Forelimb muscle (tissue), 1 donor: ENCODE data around the gene TOMM20. TPM values are rescaled to one million over a fixed set of nuclear protein-coding genes. Genes with fewer than 3 reads are reported as not detected.
"Not testable (repeated sequence)": the region's sequence is repeated elsewhere in the genome, so short reads cannot be mapped to it uniquely, and the experiment has no call there.

ENCODE experiments used
- DNase-seq: peaks from one replicate; pipeline ENCODE4 v3.0.0-alpha.2; 2013; ENCODE audit warnings: low read depth
- polyA plus RNA-seq: library from polyadenylated mRNA; unstranded; fragments of 120-200 nt; gene quantifications from one replicate; pipeline ENCODE4 v1.2.1, GENCODE V29; 2013; ENCODE audit not compliant: insufficient read length

Gene TOMM20
- polyA plus RNA-seq, 1 donor = 180 TPM

DNA sequence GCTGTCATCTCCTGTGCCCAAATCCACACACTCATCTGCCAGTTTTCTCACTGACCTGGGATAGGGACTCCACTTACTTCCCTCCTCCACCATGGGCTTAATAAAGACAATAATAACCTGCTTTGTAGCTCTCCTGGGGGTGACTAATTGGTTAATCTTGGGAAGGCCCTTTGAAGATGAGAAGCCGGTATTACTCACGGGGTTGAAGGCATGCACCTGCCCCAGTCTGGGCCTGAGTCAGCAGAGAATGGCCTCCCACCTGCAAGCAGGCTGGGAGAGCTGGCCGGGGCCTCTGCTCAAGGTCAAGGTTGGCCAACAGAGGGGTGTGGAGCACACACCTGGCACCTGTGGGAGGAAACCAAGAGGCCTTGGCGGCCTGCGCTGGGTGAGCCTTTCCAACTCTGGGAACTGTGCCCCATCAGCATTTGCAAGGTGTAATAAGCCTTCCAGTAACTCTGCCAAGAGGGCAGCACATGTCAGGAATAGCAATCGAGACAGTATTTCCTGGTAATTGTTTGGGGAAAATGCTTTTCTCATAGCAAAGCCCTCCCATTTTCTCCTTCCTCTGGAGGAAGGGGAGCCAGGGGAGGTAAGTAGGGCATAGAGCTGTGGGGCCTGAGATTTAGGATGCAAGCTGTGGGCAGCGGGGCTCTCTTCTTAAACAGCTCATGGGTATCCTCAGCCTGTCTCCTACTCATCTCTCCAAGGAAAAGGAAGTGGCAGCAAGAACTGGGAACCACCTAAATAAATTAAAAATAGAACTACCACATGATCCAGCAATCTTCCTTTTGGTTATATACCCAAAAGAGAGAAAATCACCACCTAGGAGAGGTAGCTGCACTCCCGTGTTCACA, 49.0 kb downstream of the TOMM20 start:
- no peak for DNase-seq

DNA sequence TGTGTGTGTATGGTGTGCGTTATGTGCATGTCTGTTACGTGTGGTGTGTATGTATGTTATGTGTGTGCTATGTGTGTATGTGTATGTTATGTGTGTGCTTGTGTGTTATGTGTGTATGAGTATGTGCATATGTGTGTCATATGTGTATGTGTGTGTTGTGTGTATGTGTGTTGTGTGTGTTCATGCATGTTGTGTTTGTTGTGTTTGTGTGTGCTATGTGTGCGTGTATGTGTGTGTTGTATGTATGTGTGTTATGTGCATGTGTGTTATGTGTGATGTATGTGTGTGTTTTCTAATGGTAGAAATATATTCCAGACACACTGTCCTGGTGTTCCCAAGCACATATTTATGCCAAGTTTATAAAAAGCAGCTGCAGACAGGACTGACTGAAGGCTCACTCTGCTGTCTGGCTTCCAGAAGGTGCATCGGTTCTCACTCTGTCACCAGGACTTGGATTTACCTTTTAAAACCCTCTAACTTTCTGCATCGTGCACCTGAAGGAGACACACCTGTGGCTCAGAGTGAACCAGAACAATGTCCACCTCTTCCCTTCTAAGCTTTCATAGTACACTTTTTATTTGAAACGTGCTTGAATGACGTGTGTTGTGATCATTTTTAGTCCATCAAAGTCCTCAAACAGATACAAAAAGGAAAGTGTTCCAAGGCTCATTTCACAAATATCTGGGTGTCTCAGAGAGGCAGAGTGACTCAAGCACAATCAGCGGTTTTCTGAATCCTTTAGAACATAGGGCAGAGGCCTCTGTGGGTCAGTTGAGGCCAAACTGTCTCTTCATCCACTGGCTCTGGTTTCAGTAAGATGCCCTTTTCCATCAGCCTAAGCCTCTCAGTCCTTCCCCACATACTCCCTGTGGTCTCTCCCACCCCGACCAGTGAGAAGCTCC, 49.9 kb downstream of the TOMM20 start:
- no peak for DNase-seq

DNA sequence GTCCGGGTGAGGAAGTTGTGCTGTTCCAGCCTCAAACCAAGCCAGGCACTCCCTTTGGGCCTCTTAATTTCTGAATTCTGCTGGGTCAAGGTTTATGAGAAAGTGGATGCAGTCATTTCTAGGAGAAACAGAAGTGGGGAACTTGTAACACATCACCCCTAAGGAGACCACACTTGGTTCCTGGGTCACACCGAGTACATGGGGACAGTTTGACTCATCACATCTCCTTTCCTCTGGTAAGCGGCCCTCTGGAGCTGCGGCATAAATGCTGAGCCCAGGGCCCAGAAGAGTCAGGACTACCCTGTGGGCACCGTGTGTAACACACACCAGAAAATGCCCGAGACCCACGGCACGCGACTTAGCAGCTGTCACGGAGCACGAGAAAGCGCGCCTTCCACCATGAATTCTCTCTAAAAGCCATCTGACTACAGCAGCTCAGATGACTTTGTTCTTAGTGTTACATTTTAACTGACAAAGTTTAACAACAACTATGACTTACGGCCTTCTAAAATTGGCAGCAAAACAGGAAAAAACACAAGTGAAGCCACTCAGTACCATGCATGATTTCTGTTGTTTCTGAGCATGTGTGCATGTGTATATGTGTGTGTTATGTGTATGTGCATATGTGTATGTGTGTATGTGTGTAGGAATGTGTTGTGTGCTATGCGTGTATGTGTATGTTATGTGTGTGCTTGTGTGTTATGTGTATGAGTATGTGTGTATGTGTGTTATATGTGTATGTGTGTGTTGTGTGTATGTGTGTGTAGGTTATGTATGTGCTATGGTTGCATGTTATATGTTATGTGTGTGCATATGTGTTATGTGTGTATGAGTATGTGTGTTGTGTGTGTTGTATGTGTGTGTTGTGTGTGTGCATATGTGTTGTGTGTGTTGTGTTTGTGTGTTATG, 50.8 kb downstream of the TOMM20 start:
- no peak for DNase-seq

DNA sequence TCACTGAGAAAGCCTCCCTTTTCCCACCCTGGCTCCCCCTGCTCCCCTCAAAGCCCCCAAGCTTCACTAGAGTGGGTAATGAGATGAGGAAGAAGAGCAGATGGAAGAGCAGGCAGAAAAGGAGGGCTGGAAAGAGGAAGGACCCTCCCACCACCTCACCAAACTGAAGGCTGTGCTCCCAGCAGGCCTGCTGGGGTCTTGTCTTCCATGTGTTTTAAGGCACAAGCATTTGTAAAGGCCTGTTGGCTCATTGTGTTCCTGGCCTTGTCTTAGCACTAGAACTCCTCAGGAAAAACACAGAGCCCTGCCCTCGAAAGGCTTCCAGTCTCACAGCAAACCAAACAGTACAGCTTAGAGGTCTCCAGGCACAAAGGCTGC, 51.5 kb downstream of the TOMM20 start:
- no peak for DNase-seq

DNA sequence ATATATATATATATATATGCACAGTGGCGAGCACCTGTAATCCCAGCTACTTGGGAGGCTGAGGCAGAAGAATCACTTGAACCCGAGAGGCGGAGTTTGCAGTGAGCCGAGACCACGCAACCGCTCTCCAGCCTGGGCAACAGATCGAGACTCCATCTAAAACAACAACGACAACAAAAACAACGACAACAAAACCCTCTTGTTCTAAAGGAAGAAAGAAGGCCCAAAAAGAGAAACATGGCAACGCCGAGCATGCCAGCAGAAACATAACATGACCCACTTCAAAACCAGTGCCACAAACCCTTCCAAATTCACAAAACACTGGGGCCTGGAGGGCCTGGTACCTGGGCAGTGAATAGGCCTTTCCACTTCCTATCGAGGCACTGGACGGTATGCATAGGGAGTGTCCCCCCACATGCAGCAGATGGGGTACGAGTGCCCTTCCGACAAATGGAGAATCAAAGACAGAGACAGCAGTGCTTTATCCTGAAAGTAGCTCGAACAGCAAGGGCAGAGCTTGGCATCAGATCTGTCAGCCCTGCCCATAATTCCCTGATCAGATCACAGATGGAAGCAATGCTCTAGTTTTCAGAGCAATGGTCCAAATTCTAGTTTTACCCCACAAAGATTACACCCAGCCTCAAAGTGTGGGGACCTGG, 52.0 kb downstream of the TOMM20 start:
- DNase-seq = no peak

DNA sequence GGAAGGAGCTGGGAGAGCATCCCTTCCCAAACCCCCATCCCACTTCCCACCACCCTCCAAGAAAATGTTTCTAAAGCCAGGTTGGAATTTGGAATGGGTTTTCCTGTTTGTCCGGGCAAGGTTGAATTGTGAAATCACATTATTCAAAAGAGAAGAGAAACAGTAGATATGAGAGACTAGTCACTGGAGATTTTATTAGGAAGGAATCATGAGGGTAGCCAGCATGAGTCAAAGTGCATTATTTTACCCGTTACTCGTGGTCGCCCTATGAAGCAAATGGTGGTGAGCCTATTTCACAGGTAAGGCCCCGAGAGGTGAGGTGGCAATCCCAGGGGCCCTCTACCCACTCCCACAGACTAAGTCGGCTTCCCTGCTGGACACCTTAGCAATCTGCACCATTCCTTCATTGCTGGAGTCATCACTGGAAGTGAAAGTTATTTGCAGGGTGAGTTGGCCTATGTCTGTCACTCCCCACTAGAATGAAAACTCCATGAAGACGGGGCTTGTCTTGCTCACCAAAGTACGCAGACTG, 52.8 kb downstream of the TOMM20 start:
- no peak for DNase-seq

DNA sequence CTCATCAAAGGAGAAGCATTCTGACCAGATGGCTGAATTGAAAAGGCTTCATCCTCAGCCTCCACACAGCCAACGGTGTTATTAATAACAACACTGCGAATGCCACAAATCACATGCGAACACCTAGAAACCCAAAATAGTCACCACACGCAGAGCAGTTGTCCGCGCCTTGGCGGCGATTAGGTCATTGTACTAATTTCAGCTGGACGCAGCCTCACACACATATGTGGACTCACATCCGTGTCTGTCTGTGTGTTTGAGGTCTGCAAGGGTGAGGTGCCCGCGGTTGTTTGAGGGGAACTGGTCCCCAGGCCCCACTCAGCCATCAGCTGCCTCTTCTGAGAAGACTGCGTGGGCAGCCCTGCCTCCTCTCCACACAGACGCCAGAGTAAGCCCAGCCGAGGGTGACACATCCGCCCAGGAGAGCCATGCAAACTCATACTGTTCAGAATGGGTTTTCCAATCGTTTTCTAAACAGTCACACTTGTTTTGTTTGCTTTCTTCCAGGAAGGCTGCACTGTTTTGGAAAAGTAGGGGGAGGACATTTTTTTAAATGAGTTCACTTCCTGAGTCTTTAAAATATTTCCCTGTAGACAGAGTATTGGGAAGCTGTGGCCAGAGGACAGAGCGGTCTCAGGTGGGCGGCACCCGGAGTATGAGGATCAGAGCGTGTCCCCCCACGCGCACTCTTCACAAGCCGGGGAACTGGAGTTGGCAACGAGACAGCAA, 53.4 kb downstream of the TOMM20 start:
- no peak for DNase-seq

DNA sequence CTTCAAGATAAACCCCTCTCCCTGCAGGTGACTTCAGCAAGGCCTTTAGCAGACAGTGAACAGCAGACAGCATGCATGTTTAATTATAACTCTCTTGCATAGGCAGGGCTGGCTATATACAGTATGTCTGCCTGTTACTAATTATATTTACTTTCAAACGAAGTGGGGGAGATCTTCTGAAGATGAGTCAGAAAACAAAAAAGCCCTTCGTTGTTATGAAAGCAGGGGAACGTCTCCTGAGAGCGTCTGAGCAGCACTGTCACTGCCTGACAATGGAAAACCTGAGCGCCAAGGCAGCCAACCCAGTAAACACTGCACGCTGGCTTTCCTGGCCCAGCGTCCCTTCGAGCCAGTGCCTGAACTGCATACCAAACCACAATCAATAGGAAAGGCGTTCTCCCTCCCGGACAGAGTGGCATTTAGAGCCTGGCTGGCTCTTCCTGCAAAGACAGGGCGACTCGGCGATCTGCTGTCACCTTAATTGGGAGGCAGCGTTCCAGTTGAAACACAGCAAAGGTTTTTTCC, 54.1 kb downstream of the TOMM20 start:
- no peak for DNase-seq

DNA sequence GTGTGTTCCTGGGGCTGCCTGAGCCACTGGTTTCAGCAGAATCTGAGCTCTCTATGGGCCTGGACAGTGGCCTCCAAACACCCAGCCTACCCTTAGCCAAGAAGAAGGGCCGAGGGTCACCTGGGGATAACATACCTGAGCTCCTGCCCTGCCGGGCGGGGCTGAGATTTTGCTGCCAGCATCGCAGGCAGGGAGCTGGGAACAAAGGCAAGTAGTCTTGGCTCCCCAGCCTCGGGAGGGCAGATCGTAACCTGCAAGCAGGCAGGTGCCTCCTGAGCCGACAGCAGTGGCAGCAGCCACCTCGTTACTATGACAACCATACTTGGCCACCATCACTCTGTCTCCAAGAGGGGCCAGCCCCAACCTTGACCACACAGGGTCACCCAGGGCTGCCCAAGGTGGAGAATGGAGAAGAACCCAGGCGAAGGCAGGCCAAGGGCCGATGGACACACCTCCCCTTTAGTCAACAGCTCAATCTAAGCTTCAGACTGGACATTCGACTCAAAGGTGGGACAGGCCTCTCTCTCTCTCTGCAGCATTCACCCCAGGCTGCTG, 54.6 kb downstream of the TOMM20 start:
- no peak for DNase-seq

DNA sequence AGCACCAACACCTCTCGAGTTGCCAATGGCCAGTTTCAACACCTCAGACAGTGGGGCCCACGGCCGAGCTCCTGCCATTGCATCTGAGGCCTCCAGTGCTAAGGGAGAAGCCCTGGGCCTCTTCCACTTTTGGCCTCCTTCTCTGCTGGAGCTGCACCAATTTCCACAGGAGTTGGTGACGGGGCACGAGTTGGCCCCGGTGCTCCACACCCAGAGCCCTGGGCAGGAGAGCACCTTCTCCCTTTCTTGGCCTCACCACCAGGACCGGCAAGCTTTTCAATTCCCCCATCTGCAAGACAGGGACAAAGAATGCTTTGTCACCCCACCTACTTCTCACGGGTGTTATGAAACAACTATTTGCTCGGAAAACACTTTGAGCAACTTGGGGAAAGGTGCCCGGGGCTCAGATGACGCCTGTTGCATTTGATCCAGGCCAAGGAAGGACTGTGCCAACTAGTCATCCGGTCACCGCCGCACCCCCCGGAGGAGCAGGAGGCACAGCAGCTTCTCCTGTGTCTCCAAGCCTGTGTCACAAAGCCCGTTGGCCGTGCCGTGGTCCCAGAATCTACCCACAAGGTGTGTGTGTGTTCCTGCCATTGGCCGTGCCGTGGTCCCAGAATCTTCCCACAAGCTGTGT, 55.2 kb downstream of the TOMM20 start:
- no peak for DNase-seq

DNA sequence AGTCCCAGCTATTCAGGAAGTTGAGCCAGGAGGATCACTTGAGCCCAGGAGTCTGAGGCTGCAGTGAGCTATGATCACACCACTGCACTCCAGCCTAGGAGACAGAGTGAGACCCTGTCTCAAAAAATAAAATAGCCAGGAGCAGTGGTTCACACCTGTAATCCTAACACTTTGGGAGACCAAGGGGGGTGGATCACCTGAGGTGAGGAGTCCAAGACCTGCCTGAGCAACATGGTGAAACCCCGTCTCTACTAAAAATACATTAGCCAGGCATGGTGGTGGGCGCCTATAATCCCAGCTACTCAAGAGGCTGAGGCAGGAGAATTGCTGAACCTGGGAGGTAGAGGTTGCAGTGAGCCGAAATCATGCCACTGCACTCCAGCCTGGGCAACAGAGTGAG, 56.1 kb downstream of the TOMM20 start:
- DNase-seq = not testable (repeated sequence)

DNA sequence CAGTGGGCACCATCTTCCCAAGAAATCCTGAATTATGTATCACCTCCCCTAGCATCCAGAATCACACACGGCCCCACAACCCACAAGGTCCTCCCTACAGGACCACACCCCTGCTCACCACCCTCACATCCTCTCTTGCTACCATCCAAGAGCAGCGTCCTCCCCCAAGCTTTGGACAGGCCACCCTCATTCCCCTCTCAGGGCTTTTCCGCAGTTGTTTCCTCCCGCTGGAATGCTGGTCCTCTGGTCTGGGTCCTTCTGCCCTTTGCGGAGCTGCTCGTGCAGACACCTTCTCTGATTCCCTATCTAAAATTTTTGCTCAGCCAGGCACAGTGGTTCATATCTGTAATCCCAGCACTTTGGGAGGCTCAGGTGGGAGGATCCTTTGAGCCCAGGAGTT, 56.5 kb downstream of the TOMM20 start:
- DNase-seq = no peak

DNA sequence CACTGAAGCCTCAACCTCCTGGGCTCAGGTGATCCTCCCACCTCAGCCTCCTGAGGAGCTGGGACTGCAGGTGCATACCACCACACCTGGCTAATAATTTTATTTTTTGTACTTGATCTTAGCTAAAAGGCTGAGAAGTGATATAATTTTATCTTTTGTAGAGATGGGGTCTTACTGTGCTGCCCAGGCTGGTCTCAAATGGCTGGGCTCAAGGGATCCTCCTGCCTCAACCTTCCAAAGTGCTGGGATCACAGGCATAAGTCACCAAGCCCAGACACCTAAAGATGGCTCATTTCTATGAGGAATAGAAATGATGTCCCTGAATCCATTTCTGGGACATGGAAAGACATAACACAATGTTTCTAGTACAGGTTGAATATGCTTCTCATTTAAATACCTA, 57.8 kb downstream of the TOMM20 start:
- no peak for DNase-seq

DNA sequence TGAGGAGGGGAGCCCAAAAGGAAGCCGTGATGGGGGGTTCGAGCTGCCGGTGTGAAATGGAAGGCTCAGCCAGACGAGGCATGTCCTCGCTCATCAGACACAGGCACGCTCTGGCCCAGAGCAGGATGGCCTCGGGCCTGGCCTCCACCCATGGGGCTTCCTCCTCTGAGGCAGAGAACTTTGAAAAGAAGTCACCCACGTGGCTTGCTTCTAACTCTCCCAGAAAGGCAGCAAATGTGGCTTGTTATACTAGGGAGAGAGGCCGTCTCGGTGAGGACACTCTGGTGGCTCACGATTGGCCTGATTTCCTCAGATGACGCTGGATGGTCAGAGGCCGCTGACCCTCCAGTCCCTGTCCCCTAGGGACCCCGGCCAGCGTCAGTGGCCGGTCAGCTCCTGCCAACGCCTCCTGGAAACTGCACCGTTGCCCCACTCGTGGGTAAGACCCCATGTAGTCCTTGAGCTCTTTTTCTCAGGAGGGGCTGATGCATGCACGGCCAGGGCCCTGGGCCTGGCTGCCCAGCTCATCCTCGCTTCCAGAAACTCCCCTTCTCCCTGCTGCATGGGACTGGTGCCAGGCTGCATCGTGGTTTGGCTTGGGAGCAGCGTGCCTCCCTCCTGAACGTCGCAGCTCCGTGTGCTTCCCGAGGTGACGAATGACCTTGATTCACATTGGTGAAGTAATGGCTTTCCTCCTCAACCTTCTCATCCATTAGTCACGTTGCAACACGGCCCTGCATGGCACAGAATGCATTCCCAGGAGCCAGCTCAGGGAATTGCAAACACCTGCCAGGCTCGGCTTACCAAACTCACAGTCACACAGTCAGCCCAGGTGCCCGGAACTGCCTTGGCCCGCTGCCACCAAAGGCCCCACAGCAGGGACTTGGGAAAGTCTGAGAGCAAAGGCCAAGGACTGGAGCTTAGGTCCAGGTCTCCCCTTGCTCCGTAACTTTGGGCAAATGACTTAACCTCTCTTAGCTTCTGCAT, 58.8 kb downstream of the TOMM20 start:
- DNase-seq = no peak

DNA sequence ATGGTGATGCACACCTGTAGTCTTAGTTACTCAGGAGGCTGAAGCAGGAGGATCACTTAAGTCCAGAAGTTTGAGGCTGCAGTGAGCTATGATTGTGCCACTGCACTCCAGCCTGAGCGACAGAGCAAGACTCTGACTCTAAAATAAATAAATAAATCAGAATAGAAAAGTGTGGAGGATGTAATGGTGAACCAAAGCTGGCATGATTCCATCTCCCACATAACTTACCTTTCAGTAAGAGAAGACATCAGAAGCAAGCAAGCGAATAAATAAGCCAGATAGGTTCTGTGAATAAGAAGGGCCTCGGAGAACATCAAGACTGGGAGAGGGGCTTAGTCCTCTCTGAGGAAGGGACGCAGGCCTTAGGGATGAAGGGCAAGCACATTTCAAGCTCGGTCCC, 59.5 kb downstream of the TOMM20 start:
- DNase-seq = no peak

DNA sequence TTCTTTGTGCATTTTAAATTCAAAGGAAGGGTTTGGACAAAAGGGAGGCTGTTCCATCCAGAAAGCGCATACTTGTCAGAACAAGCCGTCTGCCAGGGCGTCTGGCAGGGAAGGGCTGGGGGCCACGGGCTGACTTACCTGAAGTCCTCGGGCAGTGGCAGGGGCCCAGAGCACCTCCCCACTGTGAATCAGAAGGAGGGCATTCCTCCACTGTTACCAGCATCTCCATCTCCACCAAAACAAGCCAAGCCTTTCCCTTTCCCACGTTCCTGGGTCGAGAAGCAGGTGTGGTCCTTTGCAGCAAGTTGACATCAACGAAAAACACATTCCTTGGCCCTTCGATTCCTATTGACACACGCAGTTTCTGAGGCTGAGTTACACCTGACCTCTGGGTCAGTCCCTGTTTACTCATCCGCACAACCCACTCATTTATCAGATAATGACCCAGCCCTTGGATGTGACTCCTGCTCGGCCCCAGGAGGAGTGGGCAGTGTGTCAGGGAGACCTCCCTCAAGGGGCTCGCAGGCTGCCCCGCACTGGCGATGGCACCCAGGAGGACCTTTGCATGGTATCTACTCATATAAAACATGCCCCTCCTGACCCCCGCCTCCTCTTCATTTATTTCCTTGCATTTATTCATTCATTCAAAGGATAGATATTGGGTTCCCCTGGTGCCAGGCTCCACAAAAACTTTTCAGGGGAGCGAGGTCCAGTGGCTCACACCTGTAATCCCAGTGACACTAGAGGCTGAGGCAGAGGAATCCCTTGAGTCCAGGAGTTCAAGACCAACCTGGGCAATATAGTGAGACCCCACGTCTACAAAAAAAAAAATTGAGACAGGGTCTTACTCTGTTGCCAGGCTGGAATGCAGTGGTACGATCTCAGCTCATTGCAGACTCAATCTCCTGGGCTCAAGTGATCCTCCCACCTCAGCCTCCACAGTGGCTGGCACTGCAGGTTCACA, 60.2 kb downstream of the TOMM20 start:
- DNase-seq = no peak
